Measurements from ENCODE around the gene PNPO.

PNPO gene

DNA sequence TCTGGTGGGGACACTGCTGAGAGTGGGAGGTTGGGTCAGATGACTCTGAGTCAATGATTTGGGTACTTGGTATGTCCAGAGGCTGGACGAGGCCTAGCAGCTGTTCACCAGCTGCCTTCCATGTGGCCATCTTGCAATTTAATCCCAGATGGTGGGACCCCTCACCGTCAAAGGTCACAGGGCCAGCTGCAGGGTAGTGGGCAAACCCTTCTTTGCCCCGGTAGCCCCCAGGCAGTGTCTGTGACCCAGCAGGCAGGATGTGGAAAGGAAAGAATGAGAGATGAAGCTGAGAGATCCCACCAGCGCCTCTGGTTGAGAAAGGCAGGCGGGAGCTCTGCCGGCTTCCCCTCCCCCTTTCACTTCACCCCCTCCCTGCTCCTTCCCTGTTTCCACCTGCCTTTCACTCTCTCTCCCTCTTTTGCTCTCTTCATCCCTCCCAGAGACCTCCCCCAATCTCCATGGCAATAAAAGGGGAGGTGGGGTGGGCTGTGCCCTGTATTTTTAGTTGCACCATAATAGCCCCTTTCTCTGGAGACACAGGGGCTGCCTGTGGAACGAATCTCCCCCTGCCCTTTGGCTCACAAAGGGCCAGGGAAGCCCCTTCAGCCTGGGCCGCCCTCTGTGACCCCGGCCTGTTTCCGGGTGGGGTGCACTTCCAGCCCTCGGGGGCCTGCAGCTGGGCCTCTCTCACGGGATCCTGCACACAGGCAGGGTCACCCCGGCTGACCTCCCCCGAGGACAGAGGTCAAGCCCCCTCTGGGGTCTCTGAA lies 49.8 kb downstream of the PNPO start:
- H3K4me2 ChIP-seq (ENCODE audit: low read depth, low read length): no peak overlapping the region
- H3F3A ChIP-seq (ENCODE audit: insufficient read depth, low read length): peaks cover 12% of the 10 kb centered on the region
- H3K4me3 ChIP-seq (ENCODE audit: low read length): no peak overlapping the region
- no peaks in the 10 kb centered on the region for H4K20me1 ChIP-seq (ENCODE audit: insufficient read depth, low read length)
- H3K27ac ChIP-seq (ENCODE audit: low read length): no peak overlapping the region
- H2AFZ ChIP-seq (ENCODE audit: low read length): no peak overlapping the region
- TF ChIP-seq EZH2 (optimal IDR thresholded peaks at IDR 0.05; ENCODE audit: low read depth, low read length) (no peak), EZH2phosphoT487 (IDR thresholded peaks at IDR 0.05; ENCODE audit: low read length) (no peak)
- TF ChIP-seq, protein P1, sequence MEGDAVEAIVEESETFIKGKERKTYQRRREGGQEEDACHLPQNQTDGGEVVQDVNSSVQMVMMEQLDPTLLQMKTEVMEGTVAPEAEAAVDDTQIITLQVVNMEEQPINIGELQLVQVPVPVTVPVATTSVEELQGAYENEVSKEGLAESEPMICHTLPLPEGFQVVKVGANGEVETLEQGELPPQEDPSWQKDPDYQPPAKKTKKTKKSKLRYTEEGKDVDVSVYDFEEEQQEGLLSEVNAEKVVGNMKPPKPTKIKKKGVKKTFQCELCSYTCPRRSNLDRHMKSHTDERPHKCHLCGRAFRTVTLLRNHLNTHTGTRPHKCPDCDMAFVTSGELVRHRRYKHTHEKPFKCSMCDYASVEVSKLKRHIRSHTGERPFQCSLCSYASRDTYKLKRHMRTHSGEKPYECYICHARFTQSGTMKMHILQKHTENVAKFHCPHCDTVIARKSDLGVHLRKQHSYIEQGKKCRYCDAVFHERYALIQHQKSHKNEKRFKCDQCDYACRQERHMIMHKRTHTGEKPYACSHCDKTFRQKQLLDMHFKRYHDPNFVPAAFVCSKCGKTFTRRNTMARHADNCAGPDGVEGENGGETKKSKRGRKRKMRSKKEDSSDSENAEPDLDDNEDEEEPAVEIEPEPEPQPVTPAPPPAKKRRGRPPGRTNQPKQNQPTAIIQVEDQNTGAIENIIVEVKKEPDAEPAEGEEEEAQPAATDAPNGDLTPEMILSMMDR (IDR thresholded peaks at IDR 0.05; ENCODE audit: low read length): no peak
- no peak for DNase-seq
- H3K79me2 ChIP-seq (ENCODE audit: low read length): no peaks in the 10 kb centered on the region
- H3K9me2 ChIP-seq (replicated peaks; ENCODE audit: insufficient read depth, low read length): no peaks in the 10 kb centered on the region
- peaks cover 25% of the 10 kb centered on the region for H3K4me1 ChIP-seq (ENCODE audit: low read length)
- H3K27me3 ChIP-seq (replicated peaks; ENCODE audit: insufficient read depth, low read length): no peaks in the 10 kb centered on the region
- no peak overlapping the region for H3K9ac ChIP-seq (ENCODE audit: low read length)
- no peaks in the 10 kb centered on the region for H3K36me3 ChIP-seq (replicated peaks; ENCODE audit: insufficient read depth, low read length)
- no peaks in the 10 kb centered on the region for H3K9me3 ChIP-seq (replicated peaks; ENCODE audit: insufficient read depth, low read length)

DNA sequence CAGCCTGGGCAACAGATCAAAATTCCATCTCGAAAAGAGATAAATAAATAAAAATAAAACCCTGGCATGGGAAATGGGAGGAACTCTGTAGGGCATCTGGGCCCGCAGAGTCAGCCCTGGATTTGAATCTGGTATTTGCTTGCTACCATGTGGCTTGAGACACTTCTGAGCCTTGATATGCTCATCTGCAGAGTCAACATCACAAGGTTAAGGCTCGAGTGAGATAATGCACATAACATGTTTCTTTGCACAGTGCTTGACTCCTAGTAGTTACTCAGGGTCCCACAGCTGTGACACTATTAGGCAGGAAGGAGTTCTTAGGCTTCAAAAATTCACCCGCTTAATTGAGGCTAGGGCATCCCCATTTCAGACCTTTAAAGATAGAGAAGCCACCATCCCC lies 50.8 kb downstream of the PNPO start:
- peaks cover 12% of the 10 kb centered on the region for H3F3A ChIP-seq (ENCODE audit: insufficient read depth, low read length)
- H3K4me2 ChIP-seq (ENCODE audit: low read depth, low read length): no peak overlapping the region
- H3K9ac ChIP-seq (ENCODE audit: low read length): no peak overlapping the region
- no peak overlapping the region for H2AFZ ChIP-seq (ENCODE audit: low read length)
- DNase-seq: no peak
- H3K9me2 ChIP-seq (replicated peaks; ENCODE audit: insufficient read depth, low read length): no peaks in the 10 kb centered on the region
- TF ChIP-seq, protein P1 (IDR thresholded peaks at IDR 0.05; ENCODE audit: low read length): no peak
- no peak for TF ChIP-seq EZH2 (optimal IDR thresholded peaks at IDR 0.05; ENCODE audit: low read depth, low read length)
- TF ChIP-seq EZH2phosphoT487 (IDR thresholded peaks at IDR 0.05; ENCODE audit: low read length): no peak
- H4K20me1 ChIP-seq (ENCODE audit: insufficient read depth, low read length): no peaks in the 10 kb centered on the region
- H3K27me3 ChIP-seq (replicated peaks; ENCODE audit: insufficient read depth, low read length): no peaks in the 10 kb centered on the region
- no peaks in the 10 kb centered on the region for H3K9me3 ChIP-seq (replicated peaks; ENCODE audit: insufficient read depth, low read length)
- no peaks in the 10 kb centered on the region for H3K36me3 ChIP-seq (replicated peaks; ENCODE audit: insufficient read depth, low read length)
- H3K4me1 ChIP-seq (ENCODE audit: low read length): peaks cover 25% of the 10 kb centered on the region
- H3K79me2 ChIP-seq (ENCODE audit: low read length): no peaks in the 10 kb centered on the region
- no peak overlapping the region for H3K4me3 ChIP-seq (ENCODE audit: low read length)
- no peak overlapping the region for H3K27ac ChIP-seq (ENCODE audit: low read length)

DNA sequence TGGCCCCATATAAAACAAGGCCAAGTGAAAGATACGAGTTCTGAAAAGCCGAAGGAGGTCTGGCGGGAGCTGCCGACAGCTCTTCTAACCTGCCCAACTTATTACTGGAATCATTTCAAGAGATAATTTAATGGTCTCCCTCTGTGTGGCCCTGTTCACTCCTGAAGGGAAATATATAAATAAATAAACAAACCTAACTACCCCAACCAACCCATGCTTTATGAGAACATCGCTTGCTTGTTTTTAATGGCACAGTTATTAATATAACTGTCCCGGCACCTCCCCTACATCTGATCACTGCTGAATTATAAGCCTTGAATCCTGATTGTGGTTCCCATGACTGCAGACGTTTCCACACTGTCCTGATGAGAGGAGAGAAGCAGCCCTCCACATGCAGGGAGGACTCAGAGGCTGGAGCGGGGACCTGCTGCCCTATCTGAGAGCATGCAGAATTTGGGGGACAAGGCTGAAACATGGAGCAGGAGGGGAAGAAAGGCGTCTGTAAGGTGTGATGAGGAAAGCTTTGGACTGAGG lies 51.7 kb downstream of the PNPO start:
- Histone ChIP-seq H3K27me3 (replicated peaks; ENCODE audit: insufficient read depth, low read length) (no peaks in the 10 kb centered on the region), H3F3A (ENCODE audit: insufficient read depth, low read length) (peaks cover 12% of the 10 kb centered on the region), H3K4me3 (ENCODE audit: low read length) (no peak overlapping the region), H4K20me1 (ENCODE audit: insufficient read depth, low read length) (no peaks in the 10 kb centered on the region), H3K4me2 (ENCODE audit: low read depth, low read length) (no peak overlapping the region), H3K9me3 (replicated peaks; ENCODE audit: insufficient read depth, low read length) (no peaks in the 10 kb centered on the region), H3K9ac (ENCODE audit: low read length) (no peak overlapping the region), H3K79me2 (ENCODE audit: low read length) (no peaks in the 10 kb centered on the region), H2AFZ (ENCODE audit: low read length) (no peak overlapping the region), H3K9me2 (replicated peaks; ENCODE audit: insufficient read depth, low read length) (no peaks in the 10 kb centered on the region), H3K27ac (ENCODE audit: low read length) (no peak overlapping the region), H3K4me1 (ENCODE audit: low read length) (peaks cover 25% of the 10 kb centered on the region), H3K36me3 (replicated peaks; ENCODE audit: insufficient read depth, low read length) (no peaks in the 10 kb centered on the region)
- TF ChIP-seq EZH2phosphoT487 (IDR thresholded peaks at IDR 0.05; ENCODE audit: low read length): no peak
- TF ChIP-seq EZH2 (optimal IDR thresholded peaks at IDR 0.05; ENCODE audit: low read depth, low read length): no peak
- TF ChIP-seq, protein P1 (IDR thresholded peaks at IDR 0.05; ENCODE audit: low read length): no peak
- no peak for DNase-seq
